ENCODE results near the gene FBLN1. TPM values are rescaled to one million over a fixed set of nuclear protein-coding genes. Genes with fewer than 3 reads are reported as not detected.

The FBLN1 gene
- total RNA-seq, 1 experiment from 2014 or later: 37.6 TPM

GRCh38 chr22:45638834-45639746, 136.4 kb downstream of the FBLN1 start:
- DNase-seq (ENCODE audit: low read depth): peak; percentile 41

GRCh38 chr22:45639747-45640102, 137.0 kb downstream of the FBLN1 start:
- no peak for DNase-seq (ENCODE audit: low read depth)

GRCh38 chr22:45640291-45640940, 137.7 kb downstream of the FBLN1 start:
- DNase-seq (ENCODE audit: low read depth): no peak

GRCh38 chr22:45640941-45641621, 138.4 kb downstream of the FBLN1 start:
- DNase-seq (ENCODE audit: low read depth): no peak

GRCh38 chr22:45642986-45643385, 140.3 kb downstream of the FBLN1 start:
- DNase-seq (ENCODE audit: low read depth): no peak

- DNase-seq (ENCODE audit: low read depth): no peak
Measured at GRCh38 chr22:45644714-45645113, 142.0 kb downstream of the FBLN1 start.

GRCh38 chr22:45645150-45645525, 142.5 kb downstream of the FBLN1 start:
- DNase-seq (ENCODE audit: low read depth): no peak

GRCh38 chr22:45645526-45646414, 143.1 kb downstream of the FBLN1 start:
- peak; percentile 23 for DNase-seq (ENCODE audit: low read depth)

GRCh38 chr22:45647532-45648225, 145.0 kb downstream of the FBLN1 start:
- DNase-seq (ENCODE audit: low read depth): no peak

- DNase-seq (ENCODE audit: low read depth): no peak
Measured at GRCh38 chr22:45648301-45649117, 145.8 kb downstream of the FBLN1 start.

GRCh38 chr22:45649809-45650208, 147.1 kb downstream of the FBLN1 start:
- DNase-seq (ENCODE audit: low read depth): no peak

- no peak for DNase-seq (ENCODE audit: low read depth)
Measured at GRCh38 chr22:45650721-45651120, 148.0 kb downstream of the FBLN1 start.

Other genes with a start within 250 kb of the FBLN1 start
- gene UPK3A, start 217.9 kb upstream of the FBLN1 start, total RNA-seq (2014; rRNA removed): not detected in 2 replicates
- 9.1 and 9.6 TPM in 2 replicates for gene FAM118A, start 192.9 kb upstream of the FBLN1 start, total RNA-seq (2014; rRNA removed)
- gene SMC1B, start 89.3 kb upstream of the FBLN1 start, total RNA-seq (2014; rRNA removed): not detected in 2 replicates
- 0.58 and 0.86 TPM in 2 replicates for gene RIBC2, start 89.2 kb upstream of the FBLN1 start, total RNA-seq (2014; rRNA removed)
- gene ATXN10, start 169.0 kb downstream of the FBLN1 start, total RNA-seq (2014; rRNA removed): 73.0 and 98.0 TPM in 2 replicates